Right forelimb (tissue), 1 donor: ENCODE results near the gene PNPLA5.

Experiments used
- DNase-seq: peaks from one replicate; pipeline ENCODE4 v3.0.0-alpha.2; 2018

Gene PNPLA5

DNA sequence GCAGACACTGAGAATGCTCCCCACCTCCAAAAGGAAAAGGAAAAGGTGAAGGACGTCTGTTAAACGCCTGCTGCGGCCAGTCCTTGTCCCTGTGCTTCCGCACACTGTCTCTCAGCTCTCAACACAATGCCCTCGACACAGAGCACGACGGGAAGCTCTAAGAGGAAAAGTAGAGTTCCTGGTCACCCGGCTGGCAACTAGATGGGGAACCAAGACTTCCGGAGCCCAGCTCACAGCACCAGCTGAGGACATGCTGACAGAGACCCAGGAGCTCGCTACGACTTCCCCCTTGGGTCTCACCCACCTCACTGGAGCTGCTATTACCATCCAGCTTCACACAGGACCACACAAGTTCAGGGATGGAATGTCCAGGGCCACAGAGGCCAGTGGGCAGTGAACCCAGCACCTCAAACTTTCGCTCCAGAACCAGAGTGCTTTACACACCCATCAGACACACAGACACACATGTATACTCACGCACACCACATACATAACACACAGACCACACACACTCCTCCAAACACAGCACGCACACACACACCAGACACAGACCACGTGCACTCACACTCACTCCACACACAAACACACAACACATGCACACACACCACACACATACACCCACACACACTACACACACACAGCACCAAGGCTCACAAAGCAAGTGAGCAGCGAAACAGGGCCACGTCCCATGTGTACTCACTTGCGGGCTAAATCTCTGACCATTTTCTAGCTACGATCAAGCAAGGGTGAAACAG lies 39.1 kb downstream of the PNPLA5 start:
- DNase-seq = no peak

GRCh38 chr22:43851979-43852307 lies 39.9 kb downstream of the PNPLA5 start:
- no peak for DNase-seq

DNA sequence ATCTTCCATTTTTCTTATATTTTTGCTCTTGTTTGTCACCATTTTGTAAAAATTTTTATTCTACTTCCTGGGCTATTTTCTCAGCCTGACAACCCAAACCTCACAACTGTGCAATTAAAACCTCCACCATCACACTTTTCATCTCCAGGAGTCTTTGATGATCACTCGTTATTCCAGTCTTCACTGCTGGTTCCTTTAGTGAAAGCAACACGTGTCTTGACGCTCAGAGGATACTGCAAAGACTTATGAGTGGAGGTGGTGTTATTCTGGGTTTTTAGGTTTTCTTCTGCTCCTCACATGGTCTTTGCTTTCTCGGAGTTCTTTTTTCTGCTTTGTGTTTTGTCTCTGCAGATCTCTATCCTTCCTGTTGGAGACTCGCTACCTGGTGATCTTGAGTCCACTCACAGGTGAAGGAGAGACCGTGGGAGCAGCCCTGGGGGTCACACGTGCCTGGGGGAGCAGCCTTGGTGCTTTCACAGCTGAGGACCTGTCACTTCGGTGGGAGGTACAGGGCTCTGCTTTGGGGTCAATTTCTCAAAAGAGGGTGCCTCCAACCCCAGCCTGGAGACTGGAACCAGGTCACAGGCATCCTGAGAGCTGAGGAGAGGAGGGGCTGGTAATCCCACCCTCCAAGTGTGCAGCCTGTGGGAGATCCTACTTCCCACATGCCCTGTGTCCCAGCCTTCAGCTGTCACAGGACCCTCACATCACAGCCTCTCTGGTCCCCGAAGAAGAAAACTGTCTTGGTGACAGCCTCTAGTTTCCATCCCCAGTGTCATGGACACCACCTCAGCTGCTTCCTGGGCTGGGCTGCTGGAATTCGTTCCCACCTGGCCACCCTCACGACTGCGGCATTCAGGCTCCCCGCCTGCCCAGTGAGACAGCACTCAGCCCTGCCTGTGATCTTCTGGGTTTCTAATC lies 40.5 kb downstream of the PNPLA5 start:
- no peak for DNase-seq

- DNase-seq = no peak
Observed at GRCh38 chr22:43850529-43850928, 41.3 kb downstream of the PNPLA5 start.

GRCh38 chr22:43849731-43850130 lies 42.1 kb downstream of the PNPLA5 start:
- DNase-seq = no peak

GRCh38 chr22:43848366-43849171 lies 43.2 kb downstream of the PNPLA5 start:
- DNase-seq = no peak

- DNase-seq = peak; percentile 25
Observed at GRCh38 chr22:43847376-43848289, 44.2 kb downstream of the PNPLA5 start.

DNA sequence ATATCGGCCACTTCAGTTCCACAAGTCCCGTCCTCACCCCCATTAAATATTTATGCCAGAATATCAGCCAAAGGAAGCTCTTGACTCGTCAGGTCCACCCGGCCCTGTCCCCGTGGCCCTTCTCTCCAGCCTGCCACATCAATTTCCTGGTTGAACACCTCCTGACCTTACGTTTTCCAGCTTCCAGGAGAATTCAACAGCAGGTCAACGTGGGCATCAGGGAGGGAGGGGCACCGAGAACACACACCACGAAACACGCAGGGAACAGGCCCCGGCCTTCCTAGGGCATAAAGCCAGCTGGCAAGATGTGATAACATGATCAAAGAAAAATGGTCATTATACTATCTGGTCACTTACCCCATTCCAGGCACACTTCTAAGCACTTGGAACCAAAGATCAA lies 44.8 kb downstream of the PNPLA5 start:
- DNase-seq = peak; percentile 30

GRCh38 chr22:43845981-43846380 lies 45.8 kb downstream of the PNPLA5 start:
- DNase-seq = no peak

DNA sequence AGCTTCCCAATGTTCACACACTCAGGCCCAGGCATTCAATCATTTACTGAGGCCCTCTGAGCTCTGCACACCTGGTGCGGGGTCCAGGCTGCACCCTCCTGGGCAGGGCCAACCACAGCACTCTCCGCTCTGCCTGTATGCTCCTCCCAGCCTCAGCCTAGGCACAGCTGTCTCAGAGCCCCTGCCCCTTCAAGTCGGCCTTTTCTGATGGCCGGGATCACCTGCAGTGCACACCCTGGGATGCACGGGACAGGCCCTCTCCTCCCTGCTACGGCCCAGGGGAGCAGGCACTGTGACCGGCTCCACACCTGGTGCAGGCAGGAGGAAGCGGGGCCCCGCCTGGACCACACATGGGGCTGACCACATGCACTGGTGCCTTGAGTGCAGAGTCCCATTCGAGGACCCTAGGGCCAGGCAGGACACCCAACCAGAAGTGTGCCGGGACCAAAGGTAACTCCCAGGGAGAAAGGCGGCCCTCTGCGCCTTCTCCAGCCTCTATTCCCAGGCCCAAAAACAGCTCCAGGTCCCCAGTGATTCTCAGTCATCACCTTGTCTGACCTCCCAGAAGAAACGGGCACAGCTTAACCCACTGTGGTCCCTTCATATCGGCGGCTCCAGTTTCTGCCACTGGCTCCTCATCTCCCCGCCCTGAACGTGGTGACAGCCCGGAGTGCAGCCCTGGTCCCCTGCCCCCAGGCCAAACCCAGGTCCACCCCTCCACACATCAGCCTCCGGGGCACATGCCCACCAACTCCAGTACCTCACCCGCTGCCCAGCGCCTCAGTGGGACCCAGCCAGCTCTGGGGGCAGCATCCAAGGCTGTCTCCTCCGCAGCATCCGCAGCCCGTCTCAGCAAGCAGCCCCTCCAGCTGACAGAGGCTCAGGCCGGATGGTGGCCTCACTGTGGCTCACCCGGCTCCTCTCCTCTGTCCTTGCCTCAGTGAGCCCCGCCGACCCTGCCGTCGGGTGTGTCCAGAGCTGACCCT lies 47.0 kb downstream of the PNPLA5 start:
- no peak for DNase-seq

GRCh38 chr22:43843783-43844530 lies 47.9 kb downstream of the PNPLA5 start:
- DNase-seq = no peak

GRCh38 chr22:43841742-43842141 lies 50.1 kb downstream of the PNPLA5 start:
- no peak for DNase-seq

- DNase-seq = no peak
Observed at GRCh38 chr22:43840851-43841250, 51.0 kb downstream of the PNPLA5 start.

- no peak for DNase-seq
Observed at GRCh38 chr22:43840431-43840830, 51.4 kb downstream of the PNPLA5 start.

DNA sequence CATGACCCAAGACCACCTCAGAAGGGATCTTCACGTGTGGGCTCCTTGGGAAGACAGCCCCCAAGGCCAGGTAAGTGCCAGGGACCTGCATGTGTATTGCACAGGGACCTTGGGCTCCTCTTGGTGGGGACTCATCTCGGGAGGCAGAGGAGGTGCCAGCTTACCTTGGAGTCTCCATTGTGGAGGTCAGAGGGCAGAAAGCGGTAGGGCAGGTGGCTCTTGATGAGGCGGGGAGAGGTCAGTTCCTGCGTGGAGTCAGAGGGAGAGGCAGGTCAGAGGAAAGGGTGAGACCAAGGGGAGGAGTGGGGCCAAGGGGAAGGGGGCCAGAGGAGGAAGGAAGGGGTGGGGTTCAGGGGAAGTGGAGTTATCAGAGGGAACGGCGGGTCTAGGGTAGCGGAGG lies 52.0 kb downstream of the PNPLA5 start:
- no peak for DNase-seq

DNA sequence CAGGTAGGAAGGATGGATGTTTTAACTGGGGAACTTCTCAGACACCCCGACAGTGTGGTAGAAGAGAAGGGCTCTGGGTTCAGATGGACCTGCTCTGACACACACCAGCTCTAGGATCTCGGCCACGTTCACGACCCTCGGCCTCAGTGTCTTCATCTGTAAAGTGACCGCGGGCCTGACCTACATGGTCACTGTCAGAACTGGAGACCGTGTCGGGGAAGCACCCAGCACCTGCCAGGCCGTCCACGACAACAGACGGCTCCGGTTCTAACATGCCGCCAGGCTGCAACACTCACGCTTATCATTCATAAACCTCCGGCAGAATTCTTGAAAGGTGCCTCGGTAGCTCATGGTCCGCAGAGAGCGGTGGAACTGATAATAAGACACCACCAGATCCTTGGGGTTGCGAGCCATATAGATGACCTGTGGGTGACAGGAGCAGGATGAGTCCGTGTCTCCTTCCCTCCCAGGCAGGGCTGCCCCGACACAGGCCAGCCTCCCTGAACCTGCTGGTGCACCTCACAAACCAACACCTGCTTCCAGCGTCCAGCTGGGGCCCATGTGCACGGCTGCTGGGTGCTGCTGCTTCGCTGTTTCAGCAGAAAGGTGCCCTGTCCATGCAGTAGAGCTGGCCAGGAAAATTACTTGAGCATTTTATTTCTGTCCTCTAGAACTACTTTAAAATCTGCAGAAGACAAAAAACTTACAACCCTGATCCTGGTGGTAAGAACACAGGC lies 53.1 kb downstream of the PNPLA5 start:
- no peak for DNase-seq

DNA sequence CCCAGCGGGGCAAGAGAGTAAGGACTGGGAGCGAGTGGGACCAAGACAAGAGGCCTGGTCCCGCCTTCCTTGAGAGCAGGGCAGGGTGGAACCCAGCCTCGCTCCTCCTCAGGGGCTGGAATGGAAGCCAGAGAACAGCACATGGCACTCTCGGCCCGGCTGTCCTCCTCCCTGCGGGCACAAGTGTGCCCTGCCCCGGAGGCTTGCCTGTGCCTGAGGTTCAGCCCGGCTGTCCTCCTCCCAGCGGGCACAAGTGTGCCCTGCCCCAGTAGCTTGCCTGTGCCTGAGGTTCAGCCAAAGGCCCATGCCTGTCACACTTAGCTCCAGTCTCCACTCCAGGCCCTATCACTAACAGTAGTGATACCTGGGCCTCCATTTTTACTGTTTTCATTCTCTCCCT lies 53.7 kb downstream of the PNPLA5 start:
- no peak for DNase-seq

GRCh38 chr22:43837666-43838065 lies 54.1 kb downstream of the PNPLA5 start:
- no peak for DNase-seq

DNA sequence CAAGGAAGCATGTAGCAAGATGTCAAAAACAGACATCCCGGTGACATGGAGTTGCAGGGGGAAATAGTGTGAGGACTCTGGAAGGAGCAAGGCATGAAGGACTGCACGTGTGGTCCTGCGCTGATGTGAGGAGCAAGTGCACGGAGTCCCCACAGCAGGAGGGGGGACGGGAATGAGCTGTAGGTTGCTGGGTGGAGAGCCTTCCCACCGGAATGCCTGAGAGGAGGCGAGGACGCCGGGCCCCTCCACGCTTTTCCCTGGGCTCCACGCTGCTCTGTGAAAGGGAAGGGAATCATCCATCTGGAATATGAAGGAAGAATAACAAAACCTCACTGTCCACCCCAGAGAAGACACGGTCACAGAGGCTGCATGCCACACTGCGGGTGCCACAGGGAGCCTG lies 56.1 kb downstream of the PNPLA5 start:
- no peak for DNase-seq

DNA sequence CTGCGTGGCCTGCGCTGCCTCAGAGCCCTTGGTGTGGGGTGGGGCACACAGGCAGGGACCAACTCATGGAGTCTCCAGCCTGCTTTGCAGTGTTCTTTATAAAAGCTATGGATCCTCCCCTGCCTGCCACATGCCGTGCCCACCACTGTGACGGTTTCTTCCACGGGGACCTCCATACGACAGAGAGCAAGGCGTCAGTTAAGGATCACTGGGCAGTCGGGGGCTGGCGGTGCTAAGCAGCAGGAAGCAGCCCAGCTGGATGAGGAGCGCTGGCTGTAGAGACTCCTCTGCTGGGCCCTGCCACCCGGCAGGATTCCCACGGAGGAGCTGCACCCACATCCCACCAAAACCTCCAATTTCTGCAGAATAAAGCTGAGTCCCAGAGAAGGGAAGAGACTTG lies 56.6 kb downstream of the PNPLA5 start:
- DNase-seq = no peak
